ACHN (cell line): Measurements from ENCODE around the gene UBTD1.
A peak's percentile ranks its signal among the peaks of the same experiment; 100 is the strongest.

ENCODE experiments used
- DNase-seq: peaks from one replicate; pipeline ENCODE4 v3.0.0-alpha.2; 2015
- in situ Hi-C: cut with HindIII; loops from 2 replicates; pipeline ENCODE4 v1.10.0; 2017; ENCODE audit warnings: low sequenced_read_pairs, low pct_ligation_motif_present, low pct_unique_long_range_greater_than_20kb

The UBTD1 gene

DNA sequence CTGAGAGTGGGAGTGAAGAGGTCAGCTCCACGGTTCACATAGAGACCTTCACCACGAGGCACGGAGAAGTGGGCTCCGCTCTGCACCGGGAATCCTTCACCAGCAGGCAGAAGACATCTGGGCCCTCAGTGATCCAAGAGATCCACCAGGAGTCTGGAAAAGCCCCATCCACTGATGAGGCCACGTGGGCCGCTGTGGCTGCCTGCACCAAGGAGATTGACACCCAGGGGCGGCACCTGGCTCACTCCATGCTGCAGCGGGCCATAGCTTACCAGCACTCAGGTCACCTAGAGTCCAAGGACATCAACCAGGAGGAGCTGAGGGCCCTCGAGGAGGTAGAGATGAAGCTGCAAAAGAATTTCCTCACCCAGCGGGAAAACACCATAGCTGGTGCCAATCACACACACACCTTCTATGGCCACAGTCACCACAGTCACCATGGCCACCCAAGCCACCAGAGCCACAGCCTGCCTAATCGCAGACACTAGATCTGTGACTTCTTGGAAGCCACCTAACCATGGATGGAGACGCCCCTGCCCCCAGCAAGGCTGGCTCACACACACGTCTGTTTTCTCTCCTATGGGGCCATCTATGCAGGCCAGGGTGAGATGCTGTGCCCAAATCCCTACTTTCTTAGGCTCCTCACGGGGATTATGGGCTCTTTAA lies 91.5 kb downstream of the UBTD1 start:
- in situ Hi-C loops: no loop called here
- no peak for DNase-seq

DNA sequence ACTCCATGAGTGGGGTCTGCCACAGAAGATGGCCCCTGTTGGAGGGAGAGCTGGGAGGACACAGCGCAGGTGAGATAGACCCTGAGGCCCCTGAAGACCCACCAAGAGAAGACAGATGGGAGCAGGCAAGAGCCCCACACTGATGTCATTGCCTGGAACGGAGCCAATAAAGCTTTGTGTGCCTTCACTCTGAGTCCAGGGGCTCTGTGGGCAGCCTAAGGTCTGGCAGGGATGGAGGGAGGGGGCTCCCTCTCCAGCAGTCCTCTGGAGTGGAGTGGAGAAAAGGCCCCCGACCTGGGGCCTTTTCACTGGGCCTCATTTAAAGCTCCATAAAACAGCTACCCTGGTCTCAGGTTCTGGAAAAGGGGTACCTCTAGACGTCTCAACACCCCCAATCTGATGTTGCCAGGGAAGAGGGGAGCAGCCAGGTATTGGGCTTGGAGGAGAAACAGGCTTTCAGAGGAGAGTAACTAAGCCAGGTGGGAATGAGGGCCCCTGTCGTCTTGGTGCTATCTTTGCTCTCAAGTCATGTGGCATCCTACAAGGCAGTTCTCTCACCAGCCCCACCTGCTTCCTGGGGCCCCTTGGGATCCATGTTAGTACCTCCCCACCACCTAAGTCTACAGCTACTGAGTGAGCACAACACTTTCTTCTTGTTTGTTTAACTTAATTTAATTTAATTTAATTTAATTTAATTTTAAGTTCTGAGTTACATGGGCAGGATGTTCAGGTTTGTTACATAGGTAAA lies 92.2 kb downstream of the UBTD1 start:
- no peak for DNase-seq

GRCh38 chr10:97593421-97593820 lies 94.7 kb downstream of the UBTD1 start:
- in situ Hi-C loops: no loop called here
- no peak for DNase-seq

More for the DNA sequence above, 92.2 kb downstream of the UBTD1 start:
- in situ Hi-C loops: no loop called here

GRCh38 chr10:97596101-97597082 lies 97.7 kb downstream of the UBTD1 start:
- DNase-seq: peak; percentile 89

DNA sequence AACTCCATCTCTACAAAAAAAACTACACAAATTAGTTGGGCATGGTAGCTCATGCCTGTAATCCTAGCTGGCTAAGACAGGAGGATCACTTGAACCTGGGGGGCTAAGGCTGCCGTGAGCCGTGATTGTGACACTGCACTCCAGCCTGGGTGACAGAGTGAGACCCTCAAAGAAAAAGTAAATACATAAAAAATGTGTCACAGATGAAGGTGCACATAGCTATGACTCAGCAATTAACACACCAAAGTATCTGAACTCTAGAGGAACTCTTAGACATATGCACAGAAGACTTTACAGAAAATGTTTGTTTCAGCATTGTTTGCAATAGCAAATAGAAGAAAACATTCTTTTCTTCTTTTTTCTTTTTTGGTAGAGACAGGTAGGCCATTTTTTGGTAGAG lies 99.1 kb downstream of the UBTD1 start:
- DNase-seq: no peak
- in situ Hi-C loops: no loop called here

More at GRCh38 chr10:97596101-97597082, 97.7 kb downstream of the UBTD1 start:
- in situ Hi-C loops: no loop called here

GRCh38 chr10:97598407-97599271 lies 99.9 kb downstream of the UBTD1 start:
- in situ Hi-C loops: no loop called here

DNA sequence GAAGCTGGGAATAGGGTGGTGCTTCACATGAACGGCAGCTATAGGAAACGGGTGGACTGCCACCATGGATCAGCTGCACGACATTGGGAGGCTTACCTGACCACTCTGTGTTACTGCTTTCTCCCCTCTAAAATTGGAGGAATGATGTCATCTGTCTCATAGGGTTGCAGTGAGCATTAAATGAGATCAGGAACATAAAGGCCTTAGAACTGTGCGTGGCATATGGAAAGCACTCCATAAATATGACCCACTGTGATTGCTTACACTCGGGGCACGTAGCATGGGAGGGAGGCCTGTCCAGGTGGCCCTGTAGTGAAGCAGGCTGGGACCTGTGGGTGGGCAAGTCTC lies 100.5 kb downstream of the UBTD1 start:
- DNase-seq: no peak
- in situ Hi-C loops: no loop called here

More at GRCh38 chr10:97598407-97599271, 99.9 kb downstream of the UBTD1 start:
- DNase-seq: no peak

- DNase-seq: no peak
- in situ Hi-C loops: no loop called here
Measured at GRCh38 chr10:97600616-97601015, 101.9 kb downstream of the UBTD1 start.

- no peak for DNase-seq
- in situ Hi-C loops: no loop called here
Measured at GRCh38 chr10:97601268-97602215, 102.8 kb downstream of the UBTD1 start.

DNA sequence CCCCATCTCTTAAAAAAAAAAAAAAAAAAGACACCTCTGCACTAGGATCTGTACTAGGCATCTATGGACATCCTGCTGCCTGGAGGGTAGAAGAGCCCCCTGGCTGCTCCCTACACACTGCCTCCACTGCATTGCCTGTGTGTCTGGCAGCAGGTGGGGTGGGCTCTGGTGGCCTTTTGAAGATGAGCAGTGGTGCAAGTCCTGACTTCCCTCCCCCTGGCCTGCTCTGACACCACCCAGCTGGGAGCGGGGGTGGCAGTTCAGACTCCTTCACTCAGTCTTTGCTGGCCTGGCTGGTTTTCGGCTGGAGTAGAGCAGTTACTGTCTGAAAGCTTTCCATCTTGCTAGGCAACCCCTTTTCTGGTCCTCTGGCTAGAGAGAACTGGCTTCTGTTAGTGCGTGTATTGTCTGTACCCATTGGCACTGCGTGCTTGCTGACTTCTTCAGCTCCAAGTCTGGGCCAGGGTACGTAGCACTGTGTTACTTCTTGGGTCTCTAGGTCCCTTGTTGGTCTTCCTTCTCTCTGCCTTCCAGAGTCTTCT lies 108.4 kb downstream of the UBTD1 start:
- in situ Hi-C loops: no loop called here

DNA sequence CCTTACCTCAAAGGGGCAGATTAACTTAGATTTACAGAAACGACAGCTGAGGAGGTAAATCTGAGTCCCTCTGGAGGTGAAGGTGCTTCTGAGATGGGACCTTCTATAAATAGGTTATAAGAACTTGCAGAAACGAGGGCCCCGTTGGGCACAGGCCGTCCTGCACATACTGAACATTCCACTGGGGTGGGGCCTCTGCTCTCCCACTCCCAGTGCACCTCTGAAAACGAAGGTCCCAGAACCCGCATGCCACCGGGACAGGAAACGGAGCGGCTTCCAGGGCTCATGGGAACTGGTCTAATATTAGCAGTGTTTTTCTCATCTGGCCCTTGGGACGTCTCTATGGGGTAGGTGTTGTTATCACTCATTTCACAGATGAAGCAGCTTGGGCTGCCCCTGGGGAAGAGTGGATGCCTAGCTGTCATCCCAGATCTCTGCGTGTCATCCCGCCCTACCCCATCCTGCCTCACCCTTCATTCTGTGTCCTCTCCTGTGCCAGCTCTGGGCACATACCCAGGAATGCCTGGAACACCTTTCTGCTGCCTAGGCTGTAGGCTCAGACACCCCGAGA lies 110.4 kb downstream of the UBTD1 start:
- in situ Hi-C loops: no loop called here
- no peak for DNase-seq

More for the DNA sequence above, 108.4 kb downstream of the UBTD1 start:
- DNase-seq: no peak

DNA sequence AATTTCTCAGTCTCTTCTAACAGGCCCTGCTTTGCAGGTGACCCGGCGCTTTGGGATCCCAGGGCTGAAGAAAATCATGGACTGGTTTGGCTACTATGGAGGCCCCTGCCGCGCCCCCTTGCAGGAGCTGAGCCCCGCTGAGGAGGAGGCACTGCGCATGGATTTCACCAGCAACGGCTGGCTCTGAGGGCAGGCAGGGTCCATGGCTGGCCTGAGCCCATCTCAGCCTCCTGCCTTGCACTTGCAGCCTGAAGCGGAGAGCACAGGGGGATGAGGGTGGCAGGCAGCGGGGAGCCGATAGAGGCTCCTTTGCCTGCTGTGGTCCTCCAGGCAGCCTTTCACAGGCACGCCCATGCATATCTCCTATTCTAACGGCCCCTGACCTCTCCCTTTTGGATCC lies 112.7 kb downstream of the UBTD1 start:
- no peak for DNase-seq
- in situ Hi-C loops: no loop called here

GRCh38 chr10:97612386-97612785 lies 113.7 kb downstream of the UBTD1 start:
- in situ Hi-C loops: no loop called here
- DNase-seq: peak; percentile 49

GRCh38 chr10:97618285-97618684 lies 119.6 kb downstream of the UBTD1 start:
- DNase-seq: no peak
- in situ Hi-C loops: no loop called here

DNA sequence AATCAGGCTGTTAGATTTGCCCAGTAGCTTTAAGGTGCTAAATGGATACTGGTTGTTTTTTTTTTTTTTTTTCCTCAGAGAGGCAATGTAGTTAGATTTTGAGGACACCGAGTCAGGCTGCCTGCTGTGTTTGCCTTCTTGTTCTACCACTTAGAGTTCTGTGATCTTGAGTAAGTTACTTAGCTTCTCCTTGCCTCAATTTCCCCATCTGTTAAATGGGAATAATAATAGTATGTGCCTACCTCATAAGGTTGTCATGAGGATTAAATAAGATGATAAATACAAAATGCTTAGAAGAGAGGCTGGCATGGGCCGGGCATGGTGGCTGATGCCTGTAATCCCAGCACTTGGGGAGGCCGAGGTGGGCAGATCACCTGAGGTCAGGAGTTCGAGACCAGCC lies 120.0 kb downstream of the UBTD1 start:
- DNase-seq: no peak
- in situ Hi-C loops: no loop called here
